HepG2 (cell line): Measurements from ENCODE around the gene ZNF416. TPM values are rescaled to one million over a fixed set of nuclear protein-coding genes. Genes with fewer than 3 reads are reported as not detected.

Experiments
- ATF7 ChIP-seq, 2 experiments: fragments of 450-650 bp in 1 of 2; sonication (generic) in 1 of 2; formaldehyde crosslinking in 1 of 2; IDR thresholded peaks; 2 replicates each; pipeline versions ENCODE4 v1.4.0 to v1.6.1; 2016 to 2020; ENCODE audit warnings: antibody characterized with exemption in 1 of 2, mild to moderate bottlenecking in 1 of 2, missing genetic modification reagents in 1 of 2
- HDAC2 ChIP-seq: sonication (generic); formaldehyde crosslinking; IDR thresholded peaks from 2 replicates; pipeline ENCODE4 v1.4.0; 2020; ENCODE audit warnings: missing genetic modification reagents
- KDM3A ChIP-seq: IDR thresholded peaks from 2 replicates; pipeline ENCODE4 v1.6.1; 2018; ENCODE audit warnings: low read depth, missing compliant biosample characterization
- MAFG ChIP-seq: sonication (generic); formaldehyde crosslinking; IDR thresholded peaks from 2 replicates; pipeline ENCODE4 v1.5.1; 2020; ENCODE audit warnings: mild to moderate bottlenecking, missing genetic modification reagents
- MLLT10 ChIP-seq: sonication (generic); formaldehyde crosslinking; IDR thresholded peaks from 2 replicates; pipeline ENCODE4 v1.4.0; 2020; ENCODE audit warnings: missing genetic modification reagents
- MYC ChIP-seq: sonication (generic); formaldehyde crosslinking; IDR thresholded peaks from 2 replicates; pipeline ENCODE4 v1.9.0; 2021; ENCODE audit warnings: missing genetic modification reagents, borderline replicate concordance
- RCOR2 ChIP-seq: IDR thresholded peaks from 2 replicates; pipeline ENCODE4 v1.6.1; 2016; ENCODE audit warnings: missing biosample characterization, missing genetic modification reagents
- SAP130 ChIP-seq: IDR thresholded peaks from 2 replicates; pipeline ENCODE4 v1.6.1; 2016; ENCODE audit warnings: low read depth
- SP140L ChIP-seq: sonication (generic); formaldehyde crosslinking; IDR thresholded peaks from 2 replicates; pipeline ENCODE4 v1.4.0; 2020; ENCODE audit warnings: missing genetic modification reagents, borderline replicate concordance
- TIGD3 ChIP-seq: sonication (generic); formaldehyde crosslinking; IDR thresholded peaks from 2 replicates; pipeline ENCODE4 v1.5.1; 2020; ENCODE audit warnings: mild to moderate bottlenecking, missing genetic modification reagents, borderline replicate concordance
- USF2 ChIP-seq, 2 experiments: sonication (generic) in 1 of 2; formaldehyde crosslinking in 1 of 2; IDR thresholded peaks; 2 replicates each; pipeline versions ENCODE4 v1.5.1 to v1.6.1; 2011 to 2020; ENCODE audit warnings: borderline replicate concordance in 1 of 2, low read depth in 1 of 2, low read length in 1 of 2, mild to moderate bottlenecking in 1 of 2, missing genetic modification reagents in 1 of 2, moderate library complexity in 1 of 2
- ZBTB21 ChIP-seq: sonication (generic); formaldehyde crosslinking; IDR thresholded peaks from 2 replicates; pipeline ENCODE4 v1.4.0; 2020; ENCODE audit warnings: missing genetic modification reagents
- ZNF251 ChIP-seq: sonication (generic); formaldehyde crosslinking; IDR thresholded peaks from 2 replicates; pipeline ENCODE4 v1.9.0; 2021; ENCODE audit warnings: mild to moderate bottlenecking, missing genetic modification reagents
- ZNF576 ChIP-seq: sonication (generic); formaldehyde crosslinking; IDR thresholded peaks from 2 replicates; pipeline ENCODE4 v1.4.0; 2020; ENCODE audit warnings: mild to moderate bottlenecking, missing genetic modification reagents
- ZNF687 ChIP-seq: sonication (generic); formaldehyde crosslinking; IDR thresholded peaks from 2 replicates; pipeline ENCODE4 v1.5.1; 2020; ENCODE audit warnings: mild to moderate bottlenecking, missing genetic modification reagents, moderate library complexity
- ZNF713 ChIP-seq: sonication (generic); formaldehyde crosslinking; IDR thresholded peaks from 2 replicates; pipeline ENCODE4 v1.4.0; 2020; ENCODE audit warnings: mild to moderate bottlenecking, missing genetic modification reagents
- ZNF83 ChIP-seq: sonication (generic); formaldehyde crosslinking; IDR thresholded peaks from 2 replicates; pipeline ENCODE4 v1.4.0; 2020; ENCODE audit warnings: missing genetic modification reagents, mild to moderate bottlenecking, borderline replicate concordance
- ZNF891 ChIP-seq: sonication (generic); formaldehyde crosslinking; IDR thresholded peaks from 2 replicates; pipeline ENCODE4 v1.5.0; 2020; ENCODE audit warnings: mild to moderate bottlenecking, missing genetic modification reagents
- polyA plus RNA-seq, 8 experiments: library from polyadenylated mRNA; depleted of rRNA in 3 of 8; stranded (reverse) in 7 of 8; unstranded in 1 of 8; fragments of >200 nt; fragmentation: Illumina TruSeq in 4 of 8; extraction: Trizol in 4 of 8; gene quantifications; 2 replicates each; pipeline versions ENCODE4 v1.2.1 to v1.2.3, GENCODE V29; 2011 to 2016; ENCODE audit warnings: low read depth in 4 of 8, missing spikeins in 1 of 8, mixed read lengths in 1 of 8; ENCODE audit not compliant: insufficient read depth in 1 of 8
- total RNA-seq, 5 experiments: library from RNA; depleted of rRNA; stranded (reverse); fragments of >200 nt; fragmentation: Illumina TruSeq; extraction: Trizol; gene quantifications; 2 replicates each; pipeline ENCODE4 v1.2.3, GENCODE V29; 2016; ENCODE audit warnings: low read depth in 1 of 5

ZNF416 gene
- total and polyA plus RNA-seq, 2 of the 13 experiments (the other 11 are each of a cell fraction or from before 2014, with no cell fraction given), result 1.5 to 5.3 TPM

GRCh38 chr19:57583521-57584416 lies 5.1 kb upstream of the ZNF416 start, which contains the start of gene ZIK1 (continued):
- TF ChIP-seq ATF7 (IDR thresholded peaks at IDR 0.05), result no peak
- TF ChIP-seq ATF7 (CRISPR knock-in tag; IDR thresholded peaks at IDR 0.05), result no peak
- TF ChIP-seq ZNF687, result peak; percentile 70
- no peak for TF ChIP-seq TIGD3 (CRISPR knock-in tag)
- TF ChIP-seq MYC, result no peak
- no peak for TF ChIP-seq HDAC2
- peak; percentile 79 for TF ChIP-seq SAP130 (CRISPR knock-in tag)
- no peak for TF ChIP-seq SP140L
- TF ChIP-seq USF2 (IDR thresholded peaks at IDR 0.05; ENCODE audit: low read depth, low read length), result no peak
- TF ChIP-seq USF2 (CRISPR knock-in tag; IDR thresholded peaks at IDR 0.05; ENCODE audit: borderline replicate concordance), result no peak
- no peak for TF ChIP-seq KDM3A (CRISPR knock-in tag)
- no peak for TF ChIP-seq ZNF251 (CRISPR knock-in tag)
- TF ChIP-seq ZNF83 (CRISPR knock-in tag), result no peak
- no peak for TF ChIP-seq ZBTB21
- TF ChIP-seq ZNF576 (CRISPR knock-in tag), result no peak
- TF ChIP-seq ZNF713 (CRISPR knock-in tag), result no peak
- TF ChIP-seq RCOR2 (CRISPR knock-in tag), result no peak
- no peak for TF ChIP-seq ZNF891 (CRISPR knock-in tag)
- TF ChIP-seq MAFG (CRISPR knock-in tag), result no peak
- TF ChIP-seq MLLT10 (CRISPR knock-in tag), result no peak
